ENCODE data around the gene CHN2. TPM values are rescaled to one million over a fixed set of nuclear protein-coding genes. Genes with fewer than 3 reads are reported as not detected.

CHN2 gene
- total RNA-seq, 1 donor from 2014 or later: 6.6 TPM

GRCh38 chr7:29435902-29436301, 241.3 kb downstream of the CHN2 start:
- DNase-seq (ENCODE audit: low spot score): no peak
- Histone ChIP-seq H2AFZ (replicated peaks) (no peak overlapping the region), H3K27me3 (peaks cover 44% of the 10 kb centered on the region), H3K27ac (no peak overlapping the region), H4K20me1 (ENCODE audit: low read depth) (peaks cover 18% of the 10 kb centered on the region), H3K4me3 (no peak overlapping the region), H3K36me3 (no peaks in the 10 kb centered on the region), H3K9me3 (ENCODE audit: low read depth) (no peaks in the 10 kb centered on the region), H3F3A (ENCODE audit: low read depth) (no peaks in the 10 kb centered on the region), H3K79me2 (ENCODE audit: low read depth) (no peaks in the 10 kb centered on the region), H3K4me2 (no peak overlapping the region), H3K9ac (no peak overlapping the region), H3K4me1 (no peaks in the 10 kb centered on the region)
- Mint-ChIP-seq H3K27ac (no peak overlapping the region), H3K4me1 (no peaks in the 10 kb centered on the region), H3K4me3 (no peak overlapping the region), H3K27me3 (ENCODE audit: insufficient read depth, low read depth) (peaks cover 3% of the 10 kb centered on the region), H3K9me3 (peaks cover 2% of the 10 kb centered on the region), H3K36me3 (no peaks in the 10 kb centered on the region)
- TF ChIP-seq EZH2phosphoT487 (IDR thresholded peaks at IDR 0.05) (no peak), EZH2 (IDR thresholded peaks at IDR 0.05) (no peak), CTCF (IDR thresholded peaks at IDR 0.05) (no peak)

- H3K27ac Mint-ChIP-seq: no peak overlapping the region
- H3F3A ChIP-seq (ENCODE audit: low read depth): no peaks in the 10 kb centered on the region
- DNase-seq (ENCODE audit: low spot score): peak; percentile 92
- peaks cover 60% of the 10 kb centered on the region for H4K20me1 ChIP-seq (ENCODE audit: low read depth)
- H3K9me3 Mint-ChIP-seq: no peaks in the 10 kb centered on the region
- peaks cover 95% of the 10 kb centered on the region for H3K27me3 ChIP-seq
- H3K27me3 Mint-ChIP-seq (ENCODE audit: insufficient read depth, low read depth): peaks cover 11% of the 10 kb centered on the region
- no peaks in the 10 kb centered on the region for H3K36me3 Mint-ChIP-seq
- H3K9ac ChIP-seq: no peak overlapping the region
- H3K4me3 ChIP-seq: no peak overlapping the region
- no peak overlapping the region for H3K4me3 Mint-ChIP-seq
- H3K9me3 ChIP-seq (ENCODE audit: low read depth): no peaks in the 10 kb centered on the region
- H3K4me1 Mint-ChIP-seq: peaks cover 11% of the 10 kb centered on the region
- no peak overlapping the region for H2AFZ ChIP-seq (replicated peaks)
- H3K4me1 ChIP-seq: peaks cover 11% of the 10 kb centered on the region
- H3K4me2 ChIP-seq: no peak overlapping the region
- no peak for TF ChIP-seq EZH2 (IDR thresholded peaks at IDR 0.05)
- peak; percentile 99 for TF ChIP-seq EZH2phosphoT487 (IDR thresholded peaks at IDR 0.05)
- no peak for TF ChIP-seq CTCF (IDR thresholded peaks at IDR 0.05)
- no peaks in the 10 kb centered on the region for H3K79me2 ChIP-seq (ENCODE audit: low read depth)
- no peaks in the 10 kb centered on the region for H3K36me3 ChIP-seq
- H3K27ac ChIP-seq: no peak overlapping the region
These were observed 247.6 kb downstream of the CHN2 start for GRCh38 chr7:29442146-29442545.

DNA sequence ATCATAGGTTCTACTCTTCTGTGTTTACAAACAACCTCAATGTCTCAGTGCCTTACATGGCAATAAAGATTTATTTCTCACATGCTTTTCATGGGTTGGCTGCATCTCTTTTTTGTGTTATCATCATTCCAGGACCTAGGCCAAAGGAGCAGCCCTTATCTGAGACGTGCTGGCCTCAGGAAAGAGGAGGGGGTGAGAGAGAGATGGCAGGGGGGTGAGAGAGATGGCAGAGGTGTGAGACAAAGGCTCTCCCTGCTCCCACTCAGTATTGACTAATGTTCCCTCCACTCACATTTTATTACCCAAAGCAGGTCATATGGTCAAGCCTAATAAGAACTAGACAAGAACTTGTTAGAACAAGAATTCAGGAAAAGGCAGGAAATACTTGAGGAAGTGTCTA, 249.0 kb downstream of the CHN2 start:
- Mint-ChIP-seq H3K4me3 (no peak overlapping the region), H3K9me3 (no peaks in the 10 kb centered on the region), H3K27ac (no peak overlapping the region), H3K4me1 (peaks cover 11% of the 10 kb centered on the region), H3K27me3 (ENCODE audit: insufficient read depth, low read depth) (peaks cover 11% of the 10 kb centered on the region), H3K36me3 (no peaks in the 10 kb centered on the region)
- no peak overlapping the region for H3K27ac ChIP-seq
- no peak overlapping the region for H3K4me3 ChIP-seq
- H3K79me2 ChIP-seq (ENCODE audit: low read depth): no peaks in the 10 kb centered on the region
- no peak overlapping the region for H3K9ac ChIP-seq
- H3K27me3 ChIP-seq: peaks cover 98% of the 10 kb centered on the region
- no peak overlapping the region for H2AFZ ChIP-seq (replicated peaks)
- H3K4me1 ChIP-seq: peaks cover 11% of the 10 kb centered on the region
- no peak for DNase-seq (ENCODE audit: low spot score)
- H4K20me1 ChIP-seq (ENCODE audit: low read depth): peaks cover 60% of the 10 kb centered on the region
- H3K4me2 ChIP-seq: no peak overlapping the region
- H3F3A ChIP-seq (ENCODE audit: low read depth): no peaks in the 10 kb centered on the region
- no peaks in the 10 kb centered on the region for H3K36me3 ChIP-seq
- TF ChIP-seq EZH2 (IDR thresholded peaks at IDR 0.05) (no peak), EZH2phosphoT487 (IDR thresholded peaks at IDR 0.05) (no peak), CTCF (IDR thresholded peaks at IDR 0.05) (no peak)
- H3K9me3 ChIP-seq (ENCODE audit: low read depth): no peaks in the 10 kb centered on the region
